HepG2 (cell line): Measurements from ENCODE around the gene NCOA3. TPM values are rescaled to one million over a fixed set of nuclear protein-coding genes. Genes with fewer than 3 reads are reported as not detected.

Experiments
- ATAC-seq: fragments of 200-7000 bp; cut with Tn5 transposase; 3 replicates; pipeline ENCODE4 v1.9.1; 2020; ENCODE audit warnings: mild to moderate bottlenecking, moderate library complexity
- BruUV-seq: library from RNA; stranded (reverse); fragments of 400-500 nt; replicated peaks from 2 replicates; lab custom pipeline; 2021; lab: Mats Ljungman, UMichigan
- CTCF ChIA-PET: fragments of 300-600 bp; formaldehyde crosslinking; extraction: SDS; loops from one replicate; lab custom pipeline; 2021; ENCODE audit warnings: low total read pairs, inconsistent platforms, low intra/inter-chr PET ratio; lab: Yijun Ruan, JAX
- POLR2A ChIA-PET: fragments of 350-600 bp; sonication (Branson Sonifier 250); formaldehyde crosslinking; loops from one replicate; lab custom pipeline; 2020; ENCODE audit warnings: antibody characterized with exemption, inconsistent platforms; lab: Yijun Ruan, JAX
- DNase-seq: peaks from one replicate; pipeline ENCODE4 v3.0.0-alpha.2; 2015; ENCODE audit warnings: low spot score
- FAIRE-seq: peaks from 3 replicates; lab custom pipeline; 2011; peaks lifted over from hg19 to GRCh38; lab: Jason Lieb, UNC
- H2AFZ ChIP-seq: one replicate; pipeline ENCODE4 v1.6.1; 2011; ENCODE audit warnings: low read length, inconsistent platforms
- H3K27ac ChIP-seq: fragments of 300-600 bp; 3 replicates; pipeline ENCODE4 v1.8.0; 2011; ENCODE audit warnings: mixed run types, mild to moderate bottlenecking, mixed read lengths, low read length, inconsistent platforms; ENCODE audit not compliant: insufficient read depth; ENCODE audit errors: extremely low read length
- H3K27me3 ChIP-seq, 2 experiments: fragments of 200-600 bp in 1 of 2; 2 replicates in 1 of 2; 3 replicates in 1 of 2; pipeline versions ENCODE4 v1.6.0 to v1.8.0; 2011; ENCODE audit warnings: low read length in 2 of 2, mild to moderate bottlenecking in 2 of 2, moderate library complexity in 2 of 2, inconsistent platforms in 1 of 2; ENCODE audit not compliant: insufficient read depth in 2 of 2, control insufficient read depth in 1 of 2
- H3K36me3 ChIP-seq, 2 experiments: fragments of 200-600 bp in 1 of 2; replicated peaks in 1 of 2; 2 replicates in 1 of 2; 3 replicates in 1 of 2; pipeline versions ENCODE4 v1.5.1 to v1.8.0; 2011; ENCODE audit warnings: low read length in 2 of 2, inconsistent platforms in 1 of 2; ENCODE audit not compliant: insufficient read depth in 2 of 2, control insufficient read depth in 1 of 2
- H3K4me1 ChIP-seq: 2 replicates; pipeline ENCODE4 v1.5.1; 2012; ENCODE audit warnings: low read length, inconsistent platforms; ENCODE audit not compliant: insufficient read depth
- H3K4me2 ChIP-seq: 2 replicates; pipeline ENCODE4 v1.6.0; 2011; ENCODE audit warnings: low read depth, low read length, inconsistent platforms
- H3K4me3 ChIP-seq, 3 experiments: fragments of 200-600 bp in 1 of 3; sonication (generic), shearing (Covaris generic) in 1 of 3; replicated peaks in 1 of 3; 2 replicates each; pipeline ENCODE4 v1.5.1; 2011 to 2016; ENCODE audit warnings: low read length in 3 of 3, inconsistent platforms in 2 of 3, low read depth in 2 of 3, mild to moderate bottlenecking in 2 of 3, control low read depth in 1 of 3, mixed read lengths in 1 of 3; ENCODE audit not compliant: insufficient read depth in 1 of 3
- H3K79me2 ChIP-seq: one replicate; pipeline ENCODE4 v1.6.1; 2011; ENCODE audit warnings: low read length, inconsistent platforms; ENCODE audit not compliant: insufficient read depth
- H3K9ac ChIP-seq: 2 replicates; pipeline ENCODE4 v1.6.0; 2011; ENCODE audit warnings: mild to moderate bottlenecking, low read depth, low read length, inconsistent platforms; ENCODE audit not compliant: insufficient read depth
- H3K9me3 ChIP-seq: 2 replicates; pipeline ENCODE4 v1.5.1; 2012; ENCODE audit warnings: mild to moderate bottlenecking, low read length
- H4K20me1 ChIP-seq: 2 replicates; pipeline ENCODE4 v1.6.0; 2011; ENCODE audit warnings: inconsistent platforms, mild to moderate bottlenecking, low read length, moderate library complexity; ENCODE audit not compliant: insufficient read depth
- SPEN ChIP-seq: sonication (generic); formaldehyde crosslinking; IDR thresholded peaks from 2 replicates; pipeline ENCODE4 v1.5.1; 2020; ENCODE audit warnings: low read depth, mild to moderate bottlenecking, missing genetic modification reagents
- ZNF225 ChIP-seq: sonication (generic); formaldehyde crosslinking; IDR thresholded peaks from 2 replicates; pipeline ENCODE4 v1.4.0; 2020; ENCODE audit warnings: mild to moderate bottlenecking, missing genetic modification reagents
- WGBS: methylation state at CpG from one replicate; pipeline ENCODE4 v1.1.6; 2017; ENCODE audit warnings: low lambda C conversion rate; 5-methylcytosine and 5-hydroxymethylcytosine counted together
- in situ Hi-C: cut with HindIII; loops from 2 replicates; pipeline ENCODE4 v1.10.0; 2017; ENCODE audit warnings: low pct_unique_long_range_greater_than_20kb; ENCODE audit not compliant: extremely low pct_ligation_motif_present
- intact Hi-C: fragments of 100-400 bp; cut with micrococcal nuclease; formaldehyde crosslinking; loops from one replicate; pipeline ENCODE4 v1.10.0; 2022; ENCODE audit not compliant: unreplicated experiment
- polyA plus RNA-seq, 8 experiments: library from polyadenylated mRNA; depleted of rRNA in 3 of 8; stranded (reverse) in 7 of 8; unstranded in 1 of 8; fragments of >200 nt; fragmentation: Illumina TruSeq in 4 of 8; extraction: Trizol in 4 of 8; gene quantifications; 2 replicates each; pipeline versions ENCODE4 v1.2.1 to v1.2.3, GENCODE V29; 2011 to 2016; ENCODE audit warnings: low read depth in 4 of 8, missing spikeins in 1 of 8, mixed read lengths in 1 of 8; ENCODE audit not compliant: insufficient read depth in 1 of 8
- total RNA-seq, 5 experiments: library from RNA; depleted of rRNA; stranded (reverse); fragments of >200 nt; fragmentation: Illumina TruSeq; extraction: Trizol; gene quantifications; 2 replicates each; pipeline ENCODE4 v1.2.3, GENCODE V29; 2016; ENCODE audit warnings: low read depth in 1 of 5
- TF ChIP-seq, protein P1 (sequence below): sonication (generic); formaldehyde crosslinking; conservative IDR thresholded peaks from 2 replicates; pipeline ENCODE4 v1.8.1; 2023; ENCODE audit warnings: missing genetic modification reagents

NCOA3 gene
- total and polyA plus RNA-seq, 2 of the 13 experiments (the other 11 are each of a cell fraction or from before 2014, with no cell fraction given), result 35.0 to 56.8 TPM

DNA sequence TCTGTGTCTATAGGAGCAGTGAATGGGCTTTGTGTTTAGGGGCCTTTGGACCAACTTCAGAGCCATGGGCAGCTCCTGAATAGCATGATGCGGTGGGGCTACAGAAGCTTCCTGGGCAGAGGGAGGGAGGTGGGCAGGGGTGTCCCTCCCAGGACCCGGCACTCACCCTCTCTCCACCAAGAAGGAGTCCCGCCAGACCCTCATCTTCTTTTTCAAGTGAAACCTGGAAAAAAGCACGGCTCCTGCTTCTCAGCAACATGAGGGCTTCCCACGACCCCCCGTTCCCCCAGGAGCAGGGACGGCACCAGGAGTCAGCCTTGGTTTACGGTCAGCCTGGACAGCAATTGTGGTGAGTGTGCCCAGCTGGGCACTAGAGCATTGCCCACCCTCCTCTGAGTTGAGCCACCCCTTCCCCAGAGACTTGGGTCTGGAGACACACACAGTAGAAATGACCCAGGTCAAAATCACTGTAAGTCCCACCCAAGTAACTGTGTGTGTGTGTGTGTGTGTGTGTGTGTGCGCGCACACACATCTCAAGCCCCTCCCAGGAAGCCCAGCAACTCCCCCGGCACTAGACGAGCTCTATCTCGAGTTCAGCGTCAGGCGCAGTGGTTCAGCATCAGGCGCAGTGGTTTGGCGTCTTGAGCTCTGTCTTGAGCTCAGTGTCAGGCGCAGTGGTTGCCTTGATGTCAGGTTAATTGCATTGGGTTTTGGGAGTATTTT is 175.4 kb downstream of the NCOA3 start:
- POLR2A ChIA-PET, result no interaction called here
- CTCF ChIA-PET, result interaction anchor here (1.3 to 3.2 kb wide), 7 partner anchors 13 to 944 kb away, joined by 3 to 40 read pairs (median 5); no protein-coding TSS in a partner anchor
- H3K27me3 ChIP-seq, result no peaks in the 10 kb centered on the region
- no peak overlapping the region for H3K4me3 ChIP-seq
- 89% methylated on average over 18 of the region's 18 CpGs for WGBS
- TF ChIP-seq SPEN (CRISPR knock-in tag) (no peak), ZNF225 (CRISPR knock-in tag) (0 out of 2 replicates have a peak, but pooled peaks have one; percentile 3)
- TF ChIP-seq, protein P1, sequence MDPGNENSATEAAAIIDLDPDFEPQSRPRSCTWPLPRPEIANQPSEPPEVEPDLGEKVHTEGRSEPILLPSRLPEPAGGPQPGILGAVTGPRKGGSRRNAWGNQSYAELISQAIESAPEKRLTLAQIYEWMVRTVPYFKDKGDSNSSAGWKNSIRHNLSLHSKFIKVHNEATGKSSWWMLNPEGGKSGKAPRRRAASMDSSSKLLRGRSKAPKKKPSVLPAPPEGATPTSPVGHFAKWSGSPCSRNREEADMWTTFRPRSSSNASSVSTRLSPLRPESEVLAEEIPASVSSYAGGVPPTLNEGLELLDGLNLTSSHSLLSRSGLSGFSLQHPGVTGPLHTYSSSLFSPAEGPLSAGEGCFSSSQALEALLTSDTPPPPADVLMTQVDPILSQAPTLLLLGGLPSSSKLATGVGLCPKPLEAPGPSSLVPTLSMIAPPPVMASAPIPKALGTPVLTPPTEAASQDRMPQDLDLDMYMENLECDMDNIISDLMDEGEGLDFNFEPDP, result 0 out of 2 replicates have a peak, but pooled peaks have one; percentile 21
- H3K9me3 ChIP-seq, result no peaks in the 10 kb centered on the region
- no peaks in the 10 kb centered on the region for H3K36me3 ChIP-seq
- BruUV-seq, result no TSS peak
- no peak for DNase-seq
- no peak overlapping the region for H3K27ac ChIP-seq
- intact Hi-C loops, result loop anchor here (1.0 to 5.0 kb wide), 2 partner anchors 34 to 50 kb away; no protein-coding TSS in a partner anchor
- H4K20me1 ChIP-seq, result no peaks in the 10 kb centered on the region
- no peak overlapping the region for H3K9ac ChIP-seq
- FAIRE-seq, result no peak
- H3K4me2 ChIP-seq, result no peak overlapping the region
- in situ Hi-C loops, result loop anchor here (5.0 kb wide), 1 partner anchor 35 kb away; no protein-coding TSS in a partner anchor
- no peaks in the 10 kb centered on the region for H3K79me2 ChIP-seq
- ATAC-seq, result no peak
- peaks cover 37% of the 10 kb centered on the region for H3K4me1 ChIP-seq
- H2AFZ ChIP-seq, result no peak overlapping the region
